Thoracic aorta (tissue), 2 donors: ENCODE measurements around the gene IQSEC3. TPM values are rescaled to one million over a fixed set of nuclear protein-coding genes. Genes with fewer than 3 reads are reported as not detected.

Experiments used
- ATAC-seq: fragments of 150-250 bp; one replicate; pipeline ENCODE4 v1.8.0; 2017; ENCODE audit warnings: low read depth; ENCODE audit not compliant: insufficient number of reproducible peaks, low FRiP score
- DNase-seq: peaks from one replicate; pipeline ENCODE4 v3.0.0-alpha.2; 2020; ENCODE audit warnings: low spot score
- H3K27ac ChIP-seq, 2 donors: fragments of 200-600 bp; sonication (generic); 1 replicate in 1 of 2; 2 replicates in 1 of 2; pipeline ENCODE4 v1.5.1; 2016; ENCODE audit warnings: mild to moderate bottlenecking in 2 of 2, moderate library complexity in 2 of 2
- H3K27me3 ChIP-seq: fragments of 200-600 bp; sonication (generic); replicated peaks from 2 replicates; pipeline ENCODE4 v1.6.0; 2016; ENCODE audit warnings: mild to moderate bottlenecking; ENCODE audit not compliant: insufficient read depth
- H3K36me3 ChIP-seq: fragments of 200-600 bp; sonication (generic); one replicate; pipeline ENCODE4 v1.5.1; 2016
- H3K4me1 ChIP-seq, 2 donors: fragments of 200-600 bp; sonication (generic); 1 replicate in 1 of 2; 2 replicates in 1 of 2; pipeline versions ENCODE4 v1.5.1 to v1.6.0; 2016; ENCODE audit warnings: low read depth in 2 of 2, mild to moderate bottlenecking in 1 of 2; ENCODE audit not compliant: control insufficient read depth in 1 of 2
- H3K4me3 ChIP-seq: fragments of 200-600 bp; sonication (generic); 2 replicates; pipeline ENCODE4 v1.5.1; 2016; ENCODE audit warnings: mild to moderate bottlenecking
- H3K9me3 ChIP-seq: fragments of 200-600 bp; sonication (generic); 2 replicates; pipeline ENCODE4 v1.5.1; 2016
- CTCF ChIP-seq: fragments of 200-600 bp; sonication (generic); IDR thresholded peaks from one replicate; pipeline ENCODE4 v1.5.1; 2019; ENCODE audit warnings: antibody characterized with exemption
- total RNA-seq, 2 donors: library from RNA; depleted of rRNA; stranded (reverse); fragments of >200 nt; gene quantifications; one replicate each; pipeline versions ENCODE4 v1.1.0 to v1.2.3, GENCODE V29; 2016

Gene IQSEC3
- total RNA-seq, 2 donors from 2014 or later, result 1.1 to 1.3 TPM

- no peak for TF ChIP-seq CTCF
- Histone ChIP-seq H3K36me3 (no peaks in the 10 kb centered on the region), H3K27me3 (no peaks in the 10 kb centered on the region), H3K4me3 (no peak overlapping the region), H3K9me3 (no peaks in the 10 kb centered on the region), H3K27ac (no peak overlapping the region), H3K4me1 (peaks cover 3 to 9% of the 10 kb centered on the region in 2 donors)
- no peak for DNase-seq
- ATAC-seq, result no peak
Measured at GRCh38 chr12:171743-172676, 105.4 kb downstream of the IQSEC3 start.

GRCh38 chr12:172732-173161 lies 106.2 kb downstream of the IQSEC3 start:
- H3K27me3 ChIP-seq, result no peaks in the 10 kb centered on the region
- H3K4me3 ChIP-seq, result no peak overlapping the region
- no peak for ATAC-seq
- DNase-seq, result no peak
- H3K9me3 ChIP-seq, result no peaks in the 10 kb centered on the region
- no peak for TF ChIP-seq CTCF
- no peak overlapping the region for H3K27ac ChIP-seq
- no peaks in the 10 kb centered on the region for H3K36me3 ChIP-seq
- H3K4me1 ChIP-seq, result peaks cover 8 to 14% of the 10 kb centered on the region in 2 donors

- no peaks in the 10 kb centered on the region for H3K27me3 ChIP-seq
- no peak for TF ChIP-seq CTCF
- H3K4me3 ChIP-seq, result no peak overlapping the region
- no peak overlapping the region for H3K27ac ChIP-seq
- H3K36me3 ChIP-seq, result no peaks in the 10 kb centered on the region
- no peaks in the 10 kb centered on the region for H3K9me3 ChIP-seq
- ATAC-seq (no peak), DNase-seq (no peak)
- H3K4me1 ChIP-seq, result peaks cover 8 to 14% of the 10 kb centered on the region in 2 donors
Measured at GRCh38 chr12:174124-174523, 107.6 kb downstream of the IQSEC3 start.

GRCh38 chr12:174596-174995 lies 108.0 kb downstream of the IQSEC3 start:
- no peak for TF ChIP-seq CTCF
- no peaks in the 10 kb centered on the region for H3K27me3 ChIP-seq
- no peak for ATAC-seq

GRCh38 chr12:175250-175649 lies 108.7 kb downstream of the IQSEC3 start:
- TF ChIP-seq CTCF, result no peak
- no peaks in the 10 kb centered on the region for H3K27me3 ChIP-seq
- no peak overlapping the region for H3K27ac ChIP-seq
- DNase-seq (no peak), ATAC-seq (no peak)
- H3K4me3 ChIP-seq, result no peak overlapping the region
- H3K4me1 ChIP-seq, result peaks cover 8 to 14% of the 10 kb centered on the region in 2 donors
- no peaks in the 10 kb centered on the region for H3K36me3 ChIP-seq
- no peaks in the 10 kb centered on the region for H3K9me3 ChIP-seq

More at GRCh38 chr12:174596-174995, 108.0 kb downstream of the IQSEC3 start:
- H3K36me3 ChIP-seq, result no peaks in the 10 kb centered on the region
- H3K9me3 ChIP-seq, result no peaks in the 10 kb centered on the region
- peaks cover 8 to 14% of the 10 kb centered on the region in 2 donors for H3K4me1 ChIP-seq
- H3K27ac ChIP-seq, result no peak overlapping the region
- no peak for DNase-seq
- H3K4me3 ChIP-seq, result no peak overlapping the region
